HepG2 (cell line): ENCODE results near the gene TAF12. TPM values are rescaled to one million over a fixed set of nuclear protein-coding genes. Genes with fewer than 3 reads are reported as not detected.

Source experiments
- DPF2 ChIP-seq: sonication (generic); formaldehyde crosslinking; IDR thresholded peaks from 2 replicates; pipeline ENCODE4 v1.4.0; 2020; ENCODE audit warnings: mild to moderate bottlenecking, low read depth, missing genetic modification reagents, borderline replicate concordance
- ETV5 ChIP-seq: IDR thresholded peaks from 2 replicates; pipeline ENCODE4 v1.6.1; 2018; ENCODE audit warnings: missing biosample characterization, missing genetic modification reagents, inconsistent platforms, borderline replicate concordance
- HDAC2 ChIP-seq: sonication (generic); formaldehyde crosslinking; IDR thresholded peaks from 2 replicates; pipeline ENCODE4 v1.4.0; 2020; ENCODE audit warnings: missing genetic modification reagents
- MEIS1 ChIP-seq: sonication (generic); formaldehyde crosslinking; IDR thresholded peaks from 2 replicates; pipeline ENCODE4 v1.9.0; 2021; ENCODE audit warnings: mild to moderate bottlenecking, missing genetic modification reagents, moderate library complexity, borderline replicate concordance
- PHF21A ChIP-seq: sonication (generic); formaldehyde crosslinking; IDR thresholded peaks from 2 replicates; pipeline ENCODE4 v1.5.0; 2020; ENCODE audit warnings: mild to moderate bottlenecking, missing genetic modification reagents
- SOX5 ChIP-seq: IDR thresholded peaks from 2 replicates; pipeline ENCODE4 v1.6.1; 2016; ENCODE audit warnings: borderline replicate concordance
- ZFY ChIP-seq: sonication (generic); formaldehyde crosslinking; IDR thresholded peaks from 2 replicates; pipeline ENCODE4 v1.4.0; 2020; ENCODE audit warnings: missing genetic modification reagents
- ZNF432 ChIP-seq: sonication (generic); formaldehyde crosslinking; IDR thresholded peaks from 2 replicates; pipeline ENCODE4 v1.5.0; 2020; ENCODE audit warnings: missing genetic modification reagents, mild to moderate bottlenecking, borderline replicate concordance
- ZNF556 ChIP-seq: sonication (generic); formaldehyde crosslinking; IDR thresholded peaks from 2 replicates; pipeline ENCODE4 v1.4.0; 2020; ENCODE audit warnings: mild to moderate bottlenecking, missing genetic modification reagents, borderline replicate concordance
- polyA plus RNA-seq, 8 experiments: library from polyadenylated mRNA; depleted of rRNA in 3 of 8; stranded (reverse) in 7 of 8; unstranded in 1 of 8; fragments of >200 nt; fragmentation: Illumina TruSeq in 4 of 8; extraction: Trizol in 4 of 8; gene quantifications; 2 replicates each; pipeline versions ENCODE4 v1.2.1 to v1.2.3, GENCODE V29; 2011 to 2016; ENCODE audit warnings: low read depth in 4 of 8, missing spikeins in 1 of 8, mixed read lengths in 1 of 8; ENCODE audit not compliant: insufficient read depth in 1 of 8
- total RNA-seq, 5 experiments: library from RNA; depleted of rRNA; stranded (reverse); fragments of >200 nt; fragmentation: Illumina TruSeq; extraction: Trizol; gene quantifications; 2 replicates each; pipeline ENCODE4 v1.2.3, GENCODE V29; 2016; ENCODE audit warnings: low read depth in 1 of 5
- TF ChIP-seq, protein P1 (sequence below): sonication (generic); formaldehyde crosslinking; conservative IDR thresholded peaks from 2 replicates; pipeline ENCODE4 v1.4.0; 2020; ENCODE audit warnings: mild to moderate bottlenecking, missing genetic modification reagents, moderate library complexity
- TF ChIP-seq, protein P2 (sequence below): sonication (generic); formaldehyde crosslinking; IDR thresholded peaks from 2 replicates; pipeline ENCODE4 v1.5.1; 2020; ENCODE audit warnings: mild to moderate bottlenecking, moderate library complexity, missing genetic modification reagents

The TAF12 gene
- total and polyA plus RNA-seq, 2 of the 13 experiments (the other 11 are each of a cell fraction or from before 2014, with no cell fraction given), result 16.3 to 17.1 TPM

DNA sequence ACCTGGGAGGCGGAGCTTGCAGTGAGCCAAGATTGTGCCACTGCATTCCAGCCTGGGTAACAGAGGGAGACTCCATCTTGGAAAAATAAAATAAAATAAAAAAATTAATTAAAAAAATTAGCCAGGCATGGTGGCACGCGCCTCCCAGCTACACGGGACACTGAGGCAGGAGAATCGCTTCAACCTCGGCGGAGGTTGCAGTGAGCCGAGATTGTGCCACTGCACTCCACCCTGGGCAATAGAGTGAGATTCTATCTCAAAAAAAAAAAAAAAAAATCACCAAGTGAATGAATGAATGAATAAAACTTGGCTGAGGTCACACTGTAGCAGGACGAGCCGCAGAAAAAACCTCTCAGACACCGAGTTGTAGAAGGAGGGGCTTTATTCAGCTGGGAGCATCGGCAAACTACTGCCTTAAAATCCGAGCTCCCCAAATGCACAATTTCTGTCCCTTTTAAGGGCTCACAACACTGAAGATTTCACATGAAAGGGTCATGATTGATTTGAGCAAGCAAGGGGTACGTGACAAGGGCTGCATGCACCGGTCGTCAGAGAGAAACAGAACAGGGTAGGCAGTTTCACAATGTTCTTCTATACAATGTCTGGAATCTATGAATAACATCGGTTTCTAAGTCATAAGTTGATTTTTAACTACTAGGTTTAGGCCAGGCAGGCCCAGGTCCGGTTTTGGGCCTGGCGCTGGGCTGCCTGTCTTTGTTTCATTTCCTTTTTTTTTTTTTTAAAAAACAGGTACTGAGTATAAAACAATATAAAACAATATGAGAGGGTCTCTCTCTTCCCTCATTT, 56.1 kb downstream of the TAF12 start (continued):
- TF ChIP-seq, protein P1, sequence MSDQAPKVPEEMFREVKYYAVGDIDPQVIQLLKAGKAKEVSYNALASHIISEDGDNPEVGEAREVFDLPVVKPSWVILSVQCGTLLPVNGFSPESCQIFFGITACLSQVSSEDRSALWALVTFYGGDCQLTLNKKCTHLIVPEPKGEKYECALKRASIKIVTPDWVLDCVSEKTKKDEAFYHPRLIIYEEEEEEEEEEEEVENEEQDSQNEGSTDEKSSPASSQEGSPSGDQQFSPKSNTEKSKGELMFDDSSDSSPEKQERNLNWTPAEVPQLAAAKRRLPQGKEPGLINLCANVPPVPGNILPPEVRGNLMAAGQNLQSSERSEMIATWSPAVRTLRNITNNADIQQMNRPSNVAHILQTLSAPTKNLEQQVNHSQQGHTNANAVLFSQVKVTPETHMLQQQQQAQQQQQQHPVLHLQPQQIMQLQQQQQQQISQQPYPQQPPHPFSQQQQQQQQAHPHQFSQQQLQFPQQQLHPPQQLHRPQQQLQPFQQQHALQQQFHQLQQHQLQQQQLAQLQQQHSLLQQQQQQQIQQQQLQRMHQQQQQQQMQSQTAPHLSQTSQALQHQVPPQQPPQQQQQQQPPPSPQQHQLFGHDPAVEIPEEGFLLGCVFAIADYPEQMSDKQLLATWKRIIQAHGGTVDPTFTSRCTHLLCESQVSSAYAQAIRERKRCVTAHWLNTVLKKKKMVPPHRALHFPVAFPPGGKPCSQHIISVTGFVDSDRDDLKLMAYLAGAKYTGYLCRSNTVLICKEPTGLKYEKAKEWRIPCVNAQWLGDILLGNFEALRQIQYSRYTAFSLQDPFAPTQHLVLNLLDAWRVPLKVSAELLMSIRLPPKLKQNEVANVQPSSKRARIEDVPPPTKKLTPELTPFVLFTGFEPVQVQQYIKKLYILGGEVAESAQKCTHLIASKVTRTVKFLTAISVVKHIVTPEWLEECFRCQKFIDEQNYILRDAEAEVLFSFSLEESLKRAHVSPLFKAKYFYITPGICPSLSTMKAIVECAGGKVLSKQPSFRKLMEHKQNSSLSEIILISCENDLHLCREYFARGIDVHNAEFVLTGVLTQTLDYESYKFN (CRISPR knock-in tag), result peak; percentile 86
- TF ChIP-seq SOX5 (CRISPR knock-in tag) (peak; percentile 77; the same call in 1 of the 2 replicates), ZFY (CRISPR knock-in tag) (peak; percentile 69), ZNF432 (CRISPR knock-in tag) (peak; percentile 96), ZNF556 (CRISPR knock-in tag) (0 out of 2 replicates have a peak, but pooled peaks have one; percentile 18), DPF2 (CRISPR knock-in tag) (0 out of 2 replicates have a peak, but pooled peaks have one; percentile 31), ETV5 (CRISPR knock-in tag) (peak; percentile 42; the same call in 1 of the 2 replicates), PHF21A (CRISPR knock-in tag) (peak; percentile 71), MEIS1 (CRISPR knock-in tag) (peak; percentile 66; the same call in 1 of the 2 replicates), HDAC2 (CRISPR knock-in tag) (peak; percentile 63; the same call in 1 of the 2 replicates)
- TF ChIP-seq, protein P2, sequence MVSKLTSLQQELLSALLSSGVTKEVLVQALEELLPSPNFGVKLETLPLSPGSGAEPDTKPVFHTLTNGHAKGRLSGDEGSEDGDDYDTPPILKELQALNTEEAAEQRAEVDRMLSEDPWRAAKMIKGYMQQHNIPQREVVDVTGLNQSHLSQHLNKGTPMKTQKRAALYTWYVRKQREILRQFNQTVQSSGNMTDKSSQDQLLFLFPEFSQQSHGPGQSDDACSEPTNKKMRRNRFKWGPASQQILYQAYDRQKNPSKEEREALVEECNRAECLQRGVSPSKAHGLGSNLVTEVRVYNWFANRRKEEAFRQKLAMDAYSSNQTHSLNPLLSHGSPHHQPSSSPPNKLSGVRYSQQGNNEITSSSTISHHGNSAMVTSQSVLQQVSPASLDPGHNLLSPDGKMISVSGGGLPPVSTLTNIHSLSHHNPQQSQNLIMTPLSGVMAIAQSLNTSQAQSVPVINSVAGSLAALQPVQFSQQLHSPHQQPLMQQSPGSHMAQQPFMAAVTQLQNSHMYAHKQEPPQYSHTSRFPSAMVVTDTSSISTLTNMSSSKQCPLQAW, result peak; percentile 84
- TF ChIP-seq, all 625 proteins: peak for 54; not testable (repeated sequence) for 571
